ENCODE results near the gene TMSB4X.

DNA sequence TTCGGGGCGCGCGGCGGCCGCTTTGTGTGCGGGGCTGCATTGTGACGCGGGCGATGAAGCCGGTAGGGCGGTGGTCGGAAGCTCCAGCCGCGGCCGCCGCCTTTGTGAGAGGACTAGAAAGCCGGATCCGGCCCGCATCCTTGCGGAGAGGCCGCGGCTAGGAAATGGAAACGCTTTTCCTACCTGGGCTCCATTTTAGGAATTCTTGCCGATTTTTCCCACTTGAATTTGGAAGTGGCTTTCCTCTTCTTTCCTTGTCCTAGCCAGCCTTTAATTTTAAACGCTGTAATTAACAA lies 708 bp downstream of the TMSB4X start:
- TF ChIP-seq EP300 (IDR thresholded peaks at IDR 0.05): no peak
- TF ChIP-seq, protein P1, sequence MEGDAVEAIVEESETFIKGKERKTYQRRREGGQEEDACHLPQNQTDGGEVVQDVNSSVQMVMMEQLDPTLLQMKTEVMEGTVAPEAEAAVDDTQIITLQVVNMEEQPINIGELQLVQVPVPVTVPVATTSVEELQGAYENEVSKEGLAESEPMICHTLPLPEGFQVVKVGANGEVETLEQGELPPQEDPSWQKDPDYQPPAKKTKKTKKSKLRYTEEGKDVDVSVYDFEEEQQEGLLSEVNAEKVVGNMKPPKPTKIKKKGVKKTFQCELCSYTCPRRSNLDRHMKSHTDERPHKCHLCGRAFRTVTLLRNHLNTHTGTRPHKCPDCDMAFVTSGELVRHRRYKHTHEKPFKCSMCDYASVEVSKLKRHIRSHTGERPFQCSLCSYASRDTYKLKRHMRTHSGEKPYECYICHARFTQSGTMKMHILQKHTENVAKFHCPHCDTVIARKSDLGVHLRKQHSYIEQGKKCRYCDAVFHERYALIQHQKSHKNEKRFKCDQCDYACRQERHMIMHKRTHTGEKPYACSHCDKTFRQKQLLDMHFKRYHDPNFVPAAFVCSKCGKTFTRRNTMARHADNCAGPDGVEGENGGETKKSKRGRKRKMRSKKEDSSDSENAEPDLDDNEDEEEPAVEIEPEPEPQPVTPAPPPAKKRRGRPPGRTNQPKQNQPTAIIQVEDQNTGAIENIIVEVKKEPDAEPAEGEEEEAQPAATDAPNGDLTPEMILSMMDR (IDR thresholded peaks at IDR 0.05): no peak
- TF ChIP-seq POLR2A (IDR thresholded peaks at IDR 0.05): no peak
